ENCODE data around the gene SACS.
A peak's percentile ranks its signal among the peaks of the same experiment; 100 is the strongest.
"Not testable (repeated sequence)": the region's sequence is repeated elsewhere in the genome, so short reads cannot be mapped to it uniquely, and the experiment has no call there.

Gene SACS

GRCh38 chr13:23401156-23401555, 32.3 kb downstream of the SACS start:
- not testable (repeated sequence) for DNase-seq

DNA sequence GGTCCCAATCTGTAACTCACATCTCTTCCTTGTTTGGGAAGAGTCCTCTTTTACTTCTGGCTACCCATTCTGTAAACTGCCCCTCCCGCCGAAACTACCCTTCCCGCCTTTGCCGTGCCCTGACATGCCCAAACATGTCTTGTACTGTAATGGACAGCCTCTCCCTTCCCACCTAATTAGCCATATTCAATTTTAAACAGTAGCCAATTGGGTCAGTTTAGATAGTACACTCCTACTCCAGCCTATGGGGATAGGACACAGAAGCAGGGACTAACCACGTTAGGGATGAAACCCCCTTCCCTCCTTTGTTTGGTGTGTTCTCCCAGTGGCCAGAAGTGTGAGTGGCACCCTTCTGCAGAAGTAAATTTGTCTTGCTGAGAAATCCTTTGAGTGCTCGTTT, 34.2 kb downstream of the SACS start:
- DNase-seq, result no peak

GRCh38 chr13:23394821-23395220, 38.7 kb downstream of the SACS start:
- DNase-seq, result no peak

DNA sequence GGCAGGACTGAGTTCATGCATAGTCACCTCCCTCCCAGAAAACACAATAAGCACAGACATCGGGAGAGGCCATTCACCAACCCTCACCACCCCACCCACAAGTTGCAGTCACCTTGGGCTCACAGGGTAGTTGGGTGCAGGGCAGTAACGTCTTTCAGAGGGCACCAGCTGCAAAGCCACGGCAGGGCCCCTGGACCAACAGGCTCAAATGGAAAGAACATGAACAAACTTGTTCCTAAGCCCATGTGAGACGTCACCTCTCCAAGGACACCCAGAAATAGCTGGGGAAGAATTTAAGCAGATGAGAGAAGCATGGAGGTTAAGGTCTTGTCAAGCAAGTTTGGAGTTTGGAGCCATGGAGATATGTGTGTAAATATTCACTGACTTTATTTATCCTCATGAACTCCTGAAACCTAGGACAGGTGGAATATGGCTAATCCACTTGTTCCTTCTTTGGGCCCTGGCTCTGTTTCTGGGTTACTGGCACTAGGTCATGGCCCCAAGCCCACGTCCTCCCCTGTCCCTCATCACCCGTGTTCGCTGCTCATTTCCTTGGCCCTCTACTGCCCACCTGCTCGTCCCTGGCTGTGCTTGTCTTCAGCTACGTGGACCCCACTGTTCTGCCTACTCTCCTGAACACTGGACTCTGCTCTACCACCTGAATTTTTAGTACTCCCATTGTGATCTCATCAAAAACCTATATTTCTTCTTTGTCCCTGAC, 40.4 kb downstream of the SACS start:
- DNase-seq, result no peak

DNA sequence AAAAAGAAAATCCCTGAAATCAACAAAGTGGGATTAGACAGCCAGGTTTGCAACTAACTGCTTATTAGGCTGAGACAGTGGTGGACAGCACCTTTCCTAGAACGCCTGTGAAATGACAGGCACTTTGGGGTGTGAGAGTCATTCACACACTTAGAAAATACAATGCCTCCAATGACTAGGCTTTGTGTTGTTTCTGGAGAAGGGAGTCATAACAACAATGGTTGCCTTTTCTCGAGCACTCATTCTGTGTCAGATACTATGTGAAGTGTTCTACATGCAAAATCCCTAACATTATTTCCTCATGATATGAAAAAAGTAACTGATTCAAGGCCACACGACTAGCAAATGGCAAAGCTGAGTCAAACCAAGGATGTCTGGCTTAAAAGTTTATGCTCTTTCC, 41.2 kb downstream of the SACS start:
- DNase-seq, result no peak

- DNase-seq, result no peak
Measured at GRCh38 chr13:23391752-23392151, 41.8 kb downstream of the SACS start.

DNA sequence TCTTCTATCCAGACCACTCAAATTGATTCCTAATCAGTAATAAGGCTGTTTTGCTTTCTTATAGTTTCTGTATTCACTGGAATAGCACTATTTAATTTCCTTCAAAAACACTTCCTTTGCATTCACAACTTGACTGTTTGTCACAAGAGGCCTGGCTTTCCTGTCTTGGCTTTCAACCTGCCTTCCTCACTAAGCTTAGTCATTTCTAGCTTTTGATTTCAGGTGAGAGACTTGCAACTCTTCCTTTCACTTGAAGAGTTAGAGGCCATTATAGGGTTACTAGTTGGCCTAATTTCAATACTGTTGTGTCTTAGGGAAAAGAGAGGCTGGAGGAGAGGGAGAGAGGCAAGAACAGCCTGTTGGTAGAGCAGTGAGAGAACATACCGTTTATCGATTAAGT, 47.0 kb downstream of the SACS start:
- DNase-seq, result no peak

DNA sequence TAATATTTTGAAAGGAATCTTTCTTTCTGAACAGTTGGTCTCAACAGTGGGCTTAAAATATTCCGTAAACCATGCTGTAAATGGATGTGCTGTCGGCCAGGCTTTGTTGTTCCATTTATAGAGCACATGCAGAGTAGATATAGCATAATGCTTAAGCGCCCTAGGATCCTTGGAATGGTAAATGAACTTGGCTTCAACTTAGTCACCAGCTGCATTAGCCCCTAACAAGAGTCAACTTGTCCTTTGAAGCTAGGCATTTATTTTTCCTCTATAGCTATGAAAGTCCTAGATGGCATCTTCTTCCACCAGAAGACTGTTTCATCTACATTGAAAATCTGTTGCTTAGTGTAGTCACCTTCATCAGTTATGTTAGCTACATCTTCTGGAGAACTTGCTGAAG, 47.6 kb downstream of the SACS start:
- DNase-seq, result no peak

GRCh38 chr13:23384111-23384510, 49.4 kb downstream of the SACS start:
- no peak for DNase-seq

DNA sequence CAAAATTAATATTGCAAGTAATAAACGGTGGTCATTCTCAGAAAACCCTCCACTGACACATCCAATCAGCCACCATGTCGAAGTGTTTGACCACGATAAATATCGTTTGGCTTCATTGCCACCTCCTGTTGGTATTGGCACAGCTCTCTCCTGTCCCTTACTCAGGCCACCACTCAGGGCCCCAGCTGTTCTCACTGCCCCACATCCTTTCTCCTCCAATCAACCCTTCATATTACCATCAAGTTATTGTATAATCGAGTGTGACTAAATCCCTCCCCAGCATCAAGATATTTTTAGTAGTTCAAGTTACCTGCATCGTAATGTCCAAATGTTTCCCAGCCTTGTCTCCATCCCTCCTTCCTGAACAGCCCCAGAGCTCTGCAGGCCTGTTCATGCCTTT, 50.4 kb downstream of the SACS start:
- no peak for DNase-seq

DNA sequence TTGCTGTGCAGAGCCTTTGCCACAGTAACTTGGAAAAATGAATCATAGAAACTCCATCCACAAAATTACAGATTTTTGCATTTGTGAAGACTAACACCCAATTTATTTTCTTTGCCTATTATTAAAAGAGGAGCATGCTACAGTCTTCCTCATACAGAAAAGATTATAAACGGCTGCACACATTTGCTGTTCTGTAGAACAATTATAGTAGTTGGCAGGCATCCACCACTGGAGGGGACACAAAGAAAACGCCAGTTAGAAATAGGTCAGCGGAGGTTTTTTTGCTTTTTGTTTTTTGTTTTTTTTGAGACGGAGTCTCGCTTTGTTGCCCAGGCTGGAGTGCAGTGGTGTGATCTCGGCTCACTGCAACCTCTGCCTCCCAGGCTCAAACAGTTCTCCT, 51.6 kb downstream of the SACS start:
- DNase-seq, result no peak

DNA sequence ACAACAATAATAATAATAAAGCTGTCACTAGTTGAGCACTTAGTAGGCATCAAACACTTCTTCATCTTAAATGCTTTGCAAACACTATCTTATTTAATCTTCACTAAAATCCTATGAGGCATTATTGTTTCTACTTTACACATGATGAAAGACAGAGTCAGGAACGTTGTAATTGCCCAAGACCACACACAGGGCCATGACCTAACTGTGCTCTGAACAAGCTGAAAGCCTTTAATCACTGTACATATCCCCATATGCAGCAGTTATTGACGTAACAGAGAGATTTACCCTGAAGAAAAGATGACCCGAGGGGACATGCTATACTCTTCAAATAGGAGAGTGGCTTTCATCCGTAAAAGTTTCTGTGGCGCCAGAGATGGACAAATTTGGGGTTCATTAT, 53.0 kb downstream of the SACS start:
- DNase-seq, result no peak

GRCh38 chr13:23377983-23378632, 55.4 kb downstream of the SACS start:
- DNase-seq, result peak; percentile 35

DNA sequence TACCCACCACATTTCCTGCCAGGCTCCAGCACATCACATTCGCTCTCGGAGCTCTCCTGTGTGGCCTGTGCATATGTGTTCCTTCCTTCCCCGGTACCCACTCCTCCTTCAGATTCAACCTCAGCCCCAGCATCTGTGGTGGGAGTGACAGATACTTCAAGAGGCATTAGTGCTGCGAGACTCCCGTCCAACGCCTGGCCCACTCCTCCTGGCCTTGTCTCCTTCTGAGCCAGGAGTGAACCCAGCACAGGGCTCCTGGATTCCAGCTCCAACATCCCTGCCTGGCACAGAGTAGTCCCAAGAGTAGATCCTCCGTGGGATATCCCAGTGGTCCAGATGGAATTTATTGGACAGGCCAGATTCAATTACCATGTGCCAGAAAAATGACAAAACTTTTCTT, 55.9 kb downstream of the SACS start:
- no peak for DNase-seq

DNA sequence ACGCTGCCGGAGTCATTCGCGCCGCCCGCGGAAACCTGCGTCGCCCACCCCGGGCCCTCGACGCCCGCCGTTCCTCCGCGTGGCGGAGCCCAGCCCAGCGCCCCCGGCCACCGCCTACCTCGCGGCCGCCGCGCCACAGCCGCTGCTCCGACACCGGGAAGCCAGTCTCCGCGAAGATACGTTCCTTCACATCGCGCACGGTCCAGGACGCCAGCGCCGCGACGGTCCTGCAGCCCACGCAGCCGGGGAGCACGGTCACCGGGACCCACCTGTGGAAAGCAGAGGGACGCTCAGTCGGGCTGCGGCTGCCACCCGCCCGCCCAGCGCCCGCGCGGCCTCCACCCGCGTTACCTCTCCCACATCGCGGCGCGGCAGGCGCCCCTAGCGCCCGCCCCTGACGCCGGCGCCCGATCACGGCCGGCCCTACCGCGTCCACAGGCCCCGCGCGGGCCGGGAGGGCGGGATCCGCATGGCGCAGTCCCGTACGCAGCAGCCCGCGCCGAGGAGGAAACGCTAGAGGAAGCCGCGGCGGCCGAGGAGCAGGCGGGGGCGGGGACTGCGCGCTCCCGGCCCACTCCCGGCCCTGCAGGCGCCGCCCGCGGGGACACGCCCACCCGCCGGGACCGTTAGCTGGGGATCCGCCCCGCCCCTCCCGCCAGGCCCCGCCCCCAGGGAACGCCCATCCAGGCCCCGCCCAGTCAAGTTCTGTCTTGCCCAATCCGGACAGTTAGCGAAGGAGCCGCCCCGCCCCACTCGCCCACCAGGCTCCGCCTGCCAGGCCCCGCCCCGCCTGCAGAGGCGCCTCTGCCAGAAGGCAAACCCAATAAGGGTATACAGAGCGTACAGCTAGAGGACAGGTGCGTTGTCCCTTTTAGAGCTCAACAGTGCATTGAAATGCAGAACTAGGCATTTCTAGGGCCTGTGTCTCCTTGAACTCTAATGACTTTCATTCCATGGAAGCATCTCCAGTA, 58.2 kb downstream of the SACS start:
- DNase-seq, result peak; percentile 98

DNA sequence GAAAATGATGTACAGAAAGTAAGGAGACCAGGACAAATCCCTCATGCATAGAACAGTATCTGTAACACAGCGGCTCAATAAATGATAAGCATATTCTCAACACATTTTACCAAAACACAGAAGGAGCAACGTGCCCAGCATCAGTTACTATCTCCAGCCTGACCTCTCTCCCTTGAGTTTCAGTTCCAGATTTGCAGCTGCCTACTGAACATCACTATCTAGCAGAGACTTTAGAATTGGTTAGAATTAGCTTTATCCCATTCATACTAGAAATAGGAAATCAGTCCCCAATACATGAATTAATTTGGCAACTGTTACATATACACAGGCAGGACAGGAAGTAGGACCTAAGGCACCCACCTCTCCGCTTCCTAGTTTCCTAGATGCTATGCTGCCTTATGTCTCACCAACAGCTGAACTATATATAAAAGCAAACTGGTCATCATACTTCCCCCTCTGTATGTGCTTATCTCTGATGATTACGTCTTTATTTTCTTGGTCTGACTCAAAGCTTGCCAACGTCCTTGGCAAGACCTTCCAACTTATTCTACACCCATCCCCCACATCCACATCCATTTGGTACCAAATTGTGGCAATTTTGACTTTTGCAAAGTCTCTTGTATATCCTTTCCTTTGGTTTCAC, 61.1 kb downstream of the SACS start:
- DNase-seq, result no peak

- no peak for DNase-seq
Measured at GRCh38 chr13:23367907-23368306, 65.6 kb downstream of the SACS start.

DNA sequence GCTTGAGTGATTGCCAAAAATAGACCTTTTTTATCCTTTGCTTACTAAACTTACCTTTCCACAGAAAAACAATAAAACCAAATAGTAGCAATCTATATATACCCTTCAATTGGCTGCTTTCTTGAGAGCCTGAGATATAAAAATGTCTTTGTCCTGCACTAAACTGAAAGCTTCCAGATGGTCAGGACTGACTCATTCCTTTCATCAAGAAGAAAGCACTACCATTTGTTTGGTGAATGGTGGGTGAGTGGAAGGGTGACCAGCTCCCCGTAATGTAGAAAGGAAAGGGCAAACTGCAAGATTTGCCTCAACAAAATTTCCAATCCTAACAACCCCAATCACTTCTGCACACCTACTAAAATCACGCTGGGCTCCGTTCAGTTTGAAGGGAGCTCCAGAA, 67.8 kb downstream of the SACS start:
- DNase-seq, result no peak

DNA sequence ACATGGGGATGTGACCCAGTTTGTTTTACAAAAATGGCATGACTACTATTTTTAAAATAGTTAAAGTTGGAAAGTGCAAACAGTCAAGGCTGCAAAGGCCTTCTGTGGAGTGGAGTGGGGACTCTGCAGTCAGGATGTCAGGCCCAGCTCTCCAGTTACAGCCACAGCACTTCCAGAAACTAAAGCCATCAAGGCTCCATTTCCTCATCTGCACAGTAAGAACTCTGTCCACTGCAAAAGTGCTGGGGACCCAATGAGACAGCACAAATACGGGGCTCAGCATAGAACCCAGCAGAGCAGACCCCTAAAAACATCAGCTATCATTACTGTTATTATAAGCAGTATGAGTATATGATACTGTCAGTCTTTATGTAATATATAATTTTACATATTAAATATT, 73.6 kb downstream of the SACS start:
- no peak for DNase-seq

GRCh38 chr13:23357349-23357748, 76.2 kb downstream of the SACS start:
- DNase-seq, result no peak

DNA sequence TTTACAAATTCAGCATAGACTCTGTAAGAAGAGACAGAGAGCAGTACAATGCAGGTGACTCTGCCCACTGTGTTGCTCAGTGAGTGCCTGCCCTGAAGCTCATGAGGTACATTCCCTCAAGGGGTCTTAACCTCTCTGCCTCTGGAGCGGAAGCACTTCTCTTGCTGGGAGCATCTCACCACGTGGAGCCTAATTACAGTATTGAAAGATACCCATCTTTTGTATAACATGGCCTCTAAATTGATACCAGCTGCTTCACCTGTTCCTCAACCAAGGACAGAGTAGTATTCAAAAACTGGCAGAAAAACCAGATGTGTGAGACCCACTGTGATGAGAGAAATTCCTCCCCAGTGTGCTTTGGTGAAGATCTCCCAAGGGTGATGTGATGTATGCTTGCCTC, 77.1 kb downstream of the SACS start:
- DNase-seq, result no peak

DNA sequence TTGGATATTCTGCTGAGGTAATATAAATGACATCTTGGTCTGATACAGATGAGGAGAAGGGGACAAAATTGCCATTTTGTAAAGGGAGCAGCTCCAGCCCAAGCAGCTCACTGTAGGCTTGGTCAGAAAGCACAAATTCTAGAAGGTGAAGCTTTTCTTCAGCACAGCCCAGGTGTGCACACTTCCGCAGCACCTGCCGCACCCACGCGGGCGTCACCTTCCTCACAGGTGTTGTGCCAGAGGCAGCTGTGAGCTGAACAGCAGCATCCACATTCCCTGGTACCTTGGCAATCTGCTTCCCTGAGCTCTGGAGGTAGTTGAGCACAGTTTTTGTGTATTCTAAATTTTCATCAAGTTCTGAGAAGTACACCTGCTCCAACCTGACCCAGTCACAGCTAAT, 79.0 kb downstream of the SACS start:
- DNase-seq, result no peak

DNA sequence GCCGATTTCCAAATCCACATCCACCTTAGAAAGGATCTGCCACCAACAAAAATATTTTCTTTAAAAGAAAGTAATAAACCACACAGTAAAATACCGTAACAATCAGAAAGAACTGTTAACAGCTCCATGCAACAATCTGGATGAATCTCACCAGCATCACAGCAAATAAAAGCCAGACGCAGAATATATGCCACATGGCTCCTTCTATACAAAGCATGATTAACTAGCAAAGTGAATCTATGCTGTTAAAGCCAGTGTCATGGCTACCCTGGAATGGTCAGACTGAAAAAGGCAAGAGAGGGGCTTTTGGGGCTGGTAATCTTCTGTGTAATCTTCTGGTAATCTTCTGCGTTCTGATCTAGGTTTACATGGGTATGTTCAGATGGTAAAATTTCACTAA, 81.3 kb downstream of the SACS start:
- DNase-seq, result no peak
